Measurements from ENCODE around the gene MRPS30.

- TF ChIP-seq CTCF (IDR thresholded peaks at IDR 0.05; ENCODE audit: low read depth, low read length) (no peak), EZH2phosphoT487 (IDR thresholded peaks at IDR 0.05; ENCODE audit: low read depth) (no peak)
Measured at GRCh38 chr5:44809215-44809955, 638 bp downstream of the MRPS30 start.
